Mesendoderm (in vitro differentiated cells): ENCODE measurements around the gene ALAS1.

ENCODE experiments used
- DNase-seq: peaks from one replicate; pipeline ENCODE4 v3.0.0; 2013
- H2AK5ac ChIP-seq: 2 replicates; pipeline ENCODE4 v1.6.1; 2013; ENCODE audit warnings: low read length, inconsistent platforms
- H2BK120ac ChIP-seq: 2 replicates; pipeline ENCODE4 v1.6.1; 2013; ENCODE audit warnings: low read depth, mild to moderate bottlenecking, low read length, moderate library complexity, mixed read lengths
- H2BK15ac ChIP-seq: replicated peaks from 2 replicates; pipeline ENCODE4 v1.6.1; 2013; ENCODE audit warnings: low read depth, mild to moderate bottlenecking, moderate library complexity
- H2BK5ac ChIP-seq: 2 replicates; pipeline ENCODE4 v1.6.1; 2013; ENCODE audit warnings: low read length, inconsistent platforms
- H3K18ac ChIP-seq: 2 replicates; pipeline ENCODE4 v1.6.1; 2013; ENCODE audit warnings: mild to moderate bottlenecking, low read length, mixed read lengths
- H3K23ac ChIP-seq: one replicate; pipeline ENCODE4 v1.6.1; 2013; ENCODE audit warnings: low read length
- H3K27ac ChIP-seq: 2 replicates; pipeline ENCODE4 v1.5.1; 2013; ENCODE audit warnings: low read depth, mild to moderate bottlenecking, inconsistent platforms, low read length, moderate library complexity
- H3K27me3 ChIP-seq: 2 replicates; pipeline ENCODE4 v1.6.1; 2013; ENCODE audit warnings: low read length, control low read depth, mild to moderate bottlenecking, inconsistent platforms; ENCODE audit not compliant: insufficient read depth, poor library complexity
- H3K36me3 ChIP-seq: 2 replicates; pipeline ENCODE4 v1.6.1; 2013; ENCODE audit warnings: low read length, inconsistent platforms; ENCODE audit not compliant: control insufficient read depth, insufficient read depth
- H3K4ac ChIP-seq: one replicate; pipeline ENCODE4 v1.6.1; 2013; ENCODE audit warnings: low read depth, mild to moderate bottlenecking, low read length, moderate library complexity
- H3K4me1 ChIP-seq: 2 replicates; pipeline ENCODE4 v1.6.1; 2013; ENCODE audit warnings: low read depth, low read length, inconsistent platforms; ENCODE audit not compliant: control insufficient read depth
- H3K4me2 ChIP-seq: 2 replicates; pipeline ENCODE4 v1.6.1; 2013; ENCODE audit warnings: low read length
- H3K4me3 ChIP-seq: 2 replicates; pipeline ENCODE4 v1.5.1; 2013; ENCODE audit warnings: mild to moderate bottlenecking, low read length
- H3K56ac ChIP-seq: one replicate; pipeline ENCODE4 v1.6.1; 2013; ENCODE audit warnings: low read length
- H3K79me1 ChIP-seq: 2 replicates; pipeline ENCODE4 v1.6.1; 2013; ENCODE audit warnings: low read length, inconsistent platforms
- H3K79me2 ChIP-seq: 2 replicates; pipeline ENCODE4 v1.6.1; 2013; ENCODE audit warnings: mild to moderate bottlenecking, low read length; ENCODE audit not compliant: control insufficient read depth, insufficient read depth
- H3K9ac ChIP-seq: 2 replicates; pipeline ENCODE4 v1.6.1; 2013; ENCODE audit warnings: low read length, inconsistent platforms
- H4K5ac ChIP-seq: one replicate; pipeline ENCODE4 v1.6.1; 2013; ENCODE audit warnings: low read length
- H4K8ac ChIP-seq: one replicate; pipeline ENCODE4 v1.6.1; 2013; ENCODE audit warnings: low read depth, mild to moderate bottlenecking, control low read depth, low read length, moderate library complexity
- WGBS: extraction: QIAGEN DNeasy Blood & Tissue Kit; methylation state at CpG from one replicate; pipeline ENCODE4 v1.1.7; 2013; ENCODE audit warnings: low lambda C conversion rate, missing lambda C conversion rate; ENCODE audit not compliant: insufficient coverage; ENCODE audit errors: extremely low coverage; 5-methylcytosine and 5-hydroxymethylcytosine counted together

ALAS1 gene

GRCh38 chr3:52246728-52247408 is 48.9 kb downstream of the ALAS1 start:
- Histone ChIP-seq H2AK5ac (no peak overlapping the region), H3K36me3 (no peaks in the 10 kb centered on the region), H3K4me1 (peaks cover 2% of the 10 kb centered on the region), H4K5ac (no peak overlapping the region), H2BK5ac (no peak overlapping the region), H2BK120ac (no peak overlapping the region), H3K79me2 (no peaks in the 10 kb centered on the region), H3K23ac (no peak overlapping the region), H3K27me3 (no peaks in the 10 kb centered on the region), H3K56ac (no peak overlapping the region), H3K4ac (no peak overlapping the region), H3K4me3 (no peak overlapping the region), H3K79me1 (no peaks in the 10 kb centered on the region), H3K18ac (no peak overlapping the region), H3K4me2 (no peak overlapping the region), H3K9ac (no peak overlapping the region), H4K8ac (no peak overlapping the region), H3K27ac (no peak overlapping the region), H2BK15ac (no peak overlapping the region)
- DNase-seq: no peak
- WGBS: no CpG with 5 or more reads among the region's 14 CpGs

- H2BK5ac ChIP-seq: no peak overlapping the region
- no peak overlapping the region for H3K56ac ChIP-seq
- no peaks in the 10 kb centered on the region for H3K79me2 ChIP-seq
- H3K4me2 ChIP-seq: no peak overlapping the region
- H3K18ac ChIP-seq: no peak overlapping the region
- WGBS: no CpG with 5 or more reads among the region's 7 CpGs
- no peak overlapping the region for H3K23ac ChIP-seq
- no peak overlapping the region for H3K9ac ChIP-seq
- no peak for DNase-seq
- no peaks in the 10 kb centered on the region for H3K79me1 ChIP-seq
- no peak overlapping the region for H3K27ac ChIP-seq
- H3K4me3 ChIP-seq: no peak overlapping the region
- no peaks in the 10 kb centered on the region for H3K36me3 ChIP-seq
- no peaks in the 10 kb centered on the region for H3K27me3 ChIP-seq
- no peak overlapping the region for H4K5ac ChIP-seq
- no peak overlapping the region for H2BK15ac ChIP-seq
- no peak overlapping the region for H2AK5ac ChIP-seq
- peaks cover 2% of the 10 kb centered on the region for H3K4me1 ChIP-seq
- no peak overlapping the region for H2BK120ac ChIP-seq
- H4K8ac ChIP-seq: no peak overlapping the region
- no peak overlapping the region for H3K4ac ChIP-seq
Measured at GRCh38 chr3:52247409-52248164, 49.6 kb downstream of the ALAS1 start.

DNA sequence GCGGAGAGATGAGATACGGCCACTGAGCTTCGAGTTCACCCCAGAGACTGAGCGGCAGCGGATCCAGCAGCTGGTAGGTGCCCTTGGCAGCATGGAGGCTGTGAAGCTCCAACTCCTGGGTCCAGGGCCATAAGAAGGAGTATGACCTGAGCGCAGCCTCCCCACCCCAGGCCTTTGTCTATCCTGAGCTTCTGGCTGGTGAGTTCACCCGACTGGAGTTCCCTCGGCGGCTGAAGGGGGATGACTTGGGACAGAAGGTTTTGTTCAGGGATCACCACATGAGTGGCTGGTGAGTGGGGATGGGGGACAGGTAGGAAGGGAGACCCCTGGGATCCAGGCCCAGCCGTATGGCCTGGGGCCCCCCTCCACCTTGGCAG is 50.2 kb downstream of the ALAS1 start:
- Histone ChIP-seq H3K23ac (no peak overlapping the region), H4K8ac (no peak overlapping the region), H4K5ac (no peak overlapping the region), H3K56ac (no peak overlapping the region), H3K79me1 (no peaks in the 10 kb centered on the region), H3K27me3 (no peaks in the 10 kb centered on the region), H3K79me2 (no peaks in the 10 kb centered on the region), H3K9ac (no peak overlapping the region), H3K4me2 (no peak overlapping the region), H3K36me3 (no peaks in the 10 kb centered on the region), H2BK120ac (no peak overlapping the region), H3K4ac (no peak overlapping the region), H3K4me3 (no peak overlapping the region), H3K18ac (no peak overlapping the region), H2BK15ac (no peak overlapping the region), H2AK5ac (no peak overlapping the region), H3K27ac (no peak overlapping the region), H2BK5ac (no peak overlapping the region), H3K4me1 (peaks cover 2% of the 10 kb centered on the region)
- DNase-seq: no peak
- WGBS: no CpG with 5 or more reads among the region's 10 CpGs

GRCh38 chr3:52248816-52249547 is 51.0 kb downstream of the ALAS1 start:
- no peaks in the 10 kb centered on the region for H3K79me1 ChIP-seq
- no peak overlapping the region for H3K4me3 ChIP-seq
- no peak overlapping the region for H4K8ac ChIP-seq
- WGBS: no CpG with 5 or more reads among the region's 10 CpGs
- no peak overlapping the region for H3K4me2 ChIP-seq
- H3K18ac ChIP-seq: no peak overlapping the region
- H2AK5ac ChIP-seq: no peak overlapping the region
- no peaks in the 10 kb centered on the region for H3K27me3 ChIP-seq
- H3K4ac ChIP-seq: no peak overlapping the region
- DNase-seq: no peak
- no peak overlapping the region for H2BK15ac ChIP-seq
- H3K9ac ChIP-seq: no peak overlapping the region
- peaks cover 2% of the 10 kb centered on the region for H3K4me1 ChIP-seq
- H3K23ac ChIP-seq: no peak overlapping the region
- no peak overlapping the region for H4K5ac ChIP-seq
- H3K56ac ChIP-seq: no peak overlapping the region
- peaks cover 4% of the 10 kb centered on the region for H3K36me3 ChIP-seq
- H2BK5ac ChIP-seq: no peak overlapping the region
- no peaks in the 10 kb centered on the region for H3K79me2 ChIP-seq
- H3K27ac ChIP-seq: no peak overlapping the region
- H2BK120ac ChIP-seq: no peak overlapping the region

GRCh38 chr3:52249683-52250082 is 51.7 kb downstream of the ALAS1 start:
- Histone ChIP-seq H2BK5ac (no peak overlapping the region), H3K4me3 (no peak overlapping the region), H3K36me3 (peaks cover 6% of the 10 kb centered on the region), H3K23ac (no peak overlapping the region), H3K18ac (no peak overlapping the region), H3K4me2 (no peak overlapping the region), H4K8ac (no peak overlapping the region), H3K27me3 (no peaks in the 10 kb centered on the region), H2AK5ac (no peak overlapping the region), H2BK15ac (no peak overlapping the region), H4K5ac (no peak overlapping the region), H3K79me1 (no peaks in the 10 kb centered on the region), H3K4ac (no peak overlapping the region), H3K9ac (no peak overlapping the region), H3K27ac (no peak overlapping the region), H2BK120ac (no peak overlapping the region), H3K4me1 (peaks cover 2% of the 10 kb centered on the region), H3K79me2 (no peaks in the 10 kb centered on the region), H3K56ac (no peak overlapping the region)
- WGBS: no CpG with 5 or more reads among the region's 6 CpGs
- DNase-seq: no peak
